ENCODE data around the gene RAP1A. TPM values are rescaled to one million over a fixed set of nuclear protein-coding genes. Genes with fewer than 3 reads are reported as not detected.

Gene RAP1A
- total and polyA plus RNA-seq, 2 donors (not counting 3 experiments of a cell fraction or from before 2014, with no cell fraction given): 17.8 to 56.4 TPM

DNA sequence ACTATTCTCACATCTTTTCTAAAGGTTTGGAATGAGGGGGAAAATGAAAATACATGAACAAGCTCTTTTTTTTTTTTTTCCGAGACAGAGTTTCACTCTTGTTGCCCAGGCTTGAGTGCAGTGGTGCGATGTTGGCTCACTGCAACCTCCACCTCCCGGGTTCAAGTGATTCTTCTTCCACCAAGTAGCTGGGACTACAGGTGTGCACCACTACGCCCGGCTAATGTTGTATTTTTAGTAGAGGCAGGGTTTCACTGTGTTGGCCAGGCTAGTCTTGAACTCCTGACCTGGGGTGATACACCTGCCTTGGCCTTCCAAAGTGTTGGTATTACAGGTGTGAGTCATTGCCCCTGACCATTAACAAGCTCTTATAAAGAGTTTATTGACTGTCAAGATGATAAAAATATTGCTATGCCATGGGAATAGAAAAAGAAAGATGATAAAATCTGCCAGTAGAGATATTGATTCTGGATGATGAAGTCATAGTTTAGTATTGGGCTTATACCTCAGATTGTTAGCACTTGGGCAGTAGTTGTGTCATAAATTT, 83.0 kb downstream of the RAP1A start:
- FAIRE-seq (no peak), DNase-seq (ENCODE audit: low read depth, low spot score) (no peak)
- no peak overlapping the region for H2AFZ ChIP-seq (ENCODE audit: low read depth, low read length)
- no peaks in the 10 kb centered on the region for H3K4me1 ChIP-seq (ENCODE audit: control insufficient read depth, extremely low read depth, insufficient read depth, low read length)
- CTCF ChIA-PET: interaction anchor here (0.8 to 2.6 kb wide), 8 partner anchors 9 to 221 kb away, joined by 3 to 16 read pairs (median 4); no protein-coding TSS in a partner anchor
- H3K27me3 ChIP-seq (ENCODE audit: control insufficient read depth in 2 of 2, insufficient read depth in 2 of 2, low read length in 2 of 2): no peaks in the 10 kb centered on the region
- POLR2A ChIA-PET: no interaction called here
- H3K9me3 ChIP-seq (replicated peaks; ENCODE audit: control insufficient read depth, insufficient read depth, low read length): no peaks in the 10 kb centered on the region
- intact Hi-C loops (cut with micrococcal nuclease): no loop called here
- H3K79me2 ChIP-seq (ENCODE audit: control insufficient read depth, insufficient read depth, low read length): no peaks in the 10 kb centered on the region
- peaks cover 4 to 9% of the 10 kb centered on the region in 2 experiments for H3K36me3 ChIP-seq (ENCODE audit: control insufficient read depth in 2 of 2, extremely low read depth in 1 of 2, insufficient read depth in 2 of 2, low read length in 2 of 2)
- no TSS peak for BruUV-seq (replicated peaks)
- H3K9me1 ChIP-seq (replicated peaks; ENCODE audit: control insufficient read depth, extremely low read depth, insufficient read depth, low read length): no peaks in the 10 kb centered on the region
- no peak overlapping the region for H3K27ac ChIP-seq (ENCODE audit: insufficient read depth, low read depth, low read length)
- TF ChIP-seq, protein P1, sequence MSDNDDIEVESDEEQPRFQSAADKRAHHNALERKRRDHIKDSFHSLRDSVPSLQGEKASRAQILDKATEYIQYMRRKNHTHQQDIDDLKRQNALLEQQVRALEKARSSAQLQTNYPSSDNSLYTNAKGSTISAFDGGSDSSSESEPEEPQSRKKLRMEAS (IDR thresholded peaks at IDR 0.05; ENCODE audit: insufficient read depth, insufficient read length): no peak
- TF ChIP-seq JUN (IDR thresholded peaks at IDR 0.05; ENCODE audit: borderline replicate concordance, insufficient read depth, insufficient read length, low read depth) (no peak), EZH2 (IDR thresholded peaks at IDR 0.05; ENCODE audit: borderline replicate concordance, low read depth, low read length, severe bottlenecking) (no peak), MYC (IDR thresholded peaks at IDR 0.05; ENCODE audit: low read depth, low read length) (no peak), POLR2A (IDR thresholded peaks at IDR 0.05; ENCODE audit: low read depth, low read length) (no peak), GATA2 (IDR thresholded peaks at IDR 0.05; ENCODE audit: insufficient read depth, insufficient read length, low read depth, low read length) (no peak), POLR2AphosphoS5 (IDR thresholded peaks at IDR 0.05; ENCODE audit: insufficient read depth, low read depth, low read length) (no peak), FOS (IDR thresholded peaks at IDR 0.05; ENCODE audit: borderline replicate concordance, insufficient read depth, low read length) (no peak)
- TF ChIP-seq, protein P2, sequence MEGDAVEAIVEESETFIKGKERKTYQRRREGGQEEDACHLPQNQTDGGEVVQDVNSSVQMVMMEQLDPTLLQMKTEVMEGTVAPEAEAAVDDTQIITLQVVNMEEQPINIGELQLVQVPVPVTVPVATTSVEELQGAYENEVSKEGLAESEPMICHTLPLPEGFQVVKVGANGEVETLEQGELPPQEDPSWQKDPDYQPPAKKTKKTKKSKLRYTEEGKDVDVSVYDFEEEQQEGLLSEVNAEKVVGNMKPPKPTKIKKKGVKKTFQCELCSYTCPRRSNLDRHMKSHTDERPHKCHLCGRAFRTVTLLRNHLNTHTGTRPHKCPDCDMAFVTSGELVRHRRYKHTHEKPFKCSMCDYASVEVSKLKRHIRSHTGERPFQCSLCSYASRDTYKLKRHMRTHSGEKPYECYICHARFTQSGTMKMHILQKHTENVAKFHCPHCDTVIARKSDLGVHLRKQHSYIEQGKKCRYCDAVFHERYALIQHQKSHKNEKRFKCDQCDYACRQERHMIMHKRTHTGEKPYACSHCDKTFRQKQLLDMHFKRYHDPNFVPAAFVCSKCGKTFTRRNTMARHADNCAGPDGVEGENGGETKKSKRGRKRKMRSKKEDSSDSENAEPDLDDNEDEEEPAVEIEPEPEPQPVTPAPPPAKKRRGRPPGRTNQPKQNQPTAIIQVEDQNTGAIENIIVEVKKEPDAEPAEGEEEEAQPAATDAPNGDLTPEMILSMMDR (IDR thresholded peaks at IDR 0.05; ENCODE audit: extremely low read depth in 1 of 2, insufficient read depth in 1 of 2, low read depth in 1 of 2, low read length in 2 of 2): no peak
- H4K20me1 ChIP-seq (replicated peaks; ENCODE audit: control insufficient read depth, extremely low read depth, insufficient read depth, low read length): no peaks in the 10 kb centered on the region
- dilution Hi-C loops (cut with MboI; ENCODE audit: extremely low pct_ligation_motif_present, low sequenced_read_pairs): no loop called here
- H3K4me3 ChIP-seq (replicated peaks in 1 of 3; ENCODE audit: insufficient read depth in 1 of 3, low read depth in 1 of 3, low read length in 3 of 3): no peak overlapping the region
- no peak overlapping the region for H3K9ac ChIP-seq (replicated peaks; ENCODE audit: extremely low read depth, insufficient read depth, low read length)
- H3K4me2 ChIP-seq (ENCODE audit: insufficient read depth, low read length): no peak overlapping the region
